Inflammatory macrophage (primary cell): ENCODE data around the gene IFT57.
"Not testable (repeated sequence)": the region's sequence is repeated elsewhere in the genome, so short reads cannot be mapped to it uniquely, and the experiment has no call there.

Source experiments
- DNase-seq, 2 donors: peaks; one replicate each; pipeline ENCODE4 v3.0.0-alpha.2; 2020 to 2022

The IFT57 gene

GRCh38 chr3:108158251-108158650 is 64.0 kb downstream of the IFT57 start:
- peak in 1 of 2 donors; percentile 19 for DNase-seq

GRCh38 chr3:108157273-108157672 is 65.0 kb downstream of the IFT57 start:
- no peak for DNase-seq

- DNase-seq: no peak
These were observed 65.8 kb downstream of the IFT57 start for GRCh38 chr3:108156312-108156853.

GRCh38 chr3:108155642-108156041 is 66.6 kb downstream of the IFT57 start:
- not testable (repeated sequence) for DNase-seq

GRCh38 chr3:108153451-108153981 is 68.7 kb downstream of the IFT57 start:
- peak; percentile 29 to 45 for DNase-seq

- no peak for DNase-seq
These were observed 70.0 kb downstream of the IFT57 start for GRCh38 chr3:108152274-108152673.

- DNase-seq: no peak
These were observed 72.0 kb downstream of the IFT57 start for GRCh38 chr3:108150200-108150599.

- DNase-seq: no peak
These were observed 76.1 kb downstream of the IFT57 start for GRCh38 chr3:108146139-108146538.

- DNase-seq: no peak
These were observed 76.6 kb downstream of the IFT57 start for GRCh38 chr3:108145578-108145977.

GRCh38 chr3:108137460-108137814 is 84.8 kb downstream of the IFT57 start:
- no peak for DNase-seq

GRCh38 chr3:108136561-108137459 is 85.4 kb downstream of the IFT57 start:
- DNase-seq: no peak

- DNase-seq: no peak
These were observed 87.7 kb downstream of the IFT57 start for GRCh38 chr3:108134555-108134880.

- DNase-seq: peak in 1 of 2 donors; percentile 24
These were observed 88.2 kb downstream of the IFT57 start for GRCh38 chr3:108133858-108134554.

GRCh38 chr3:108133048-108133369 is 89.2 kb downstream of the IFT57 start:
- no peak for DNase-seq

GRCh38 chr3:108131475-108132134 is 90.6 kb downstream of the IFT57 start:
- DNase-seq: peak; percentile 38 to 72

- peak; percentile 72 to 95 for DNase-seq
These were observed 91.3 kb downstream of the IFT57 start for GRCh38 chr3:108130701-108131474.

GRCh38 chr3:108130236-108130635 is 92.0 kb downstream of the IFT57 start:
- no peak for DNase-seq

GRCh38 chr3:108127301-108127988 is 94.8 kb downstream of the IFT57 start:
- DNase-seq: no peak

GRCh38 chr3:108126348-108126747 is 95.9 kb downstream of the IFT57 start:
- DNase-seq: no peak

- no peak for DNase-seq
These were observed 96.6 kb downstream of the IFT57 start for GRCh38 chr3:108125550-108126071.

GRCh38 chr3:108125153-108125543 is 97.1 kb downstream of the IFT57 start:
- no peak for DNase-seq
